GM23248 (cell line): ENCODE results near the gene C6orf62. TPM values are rescaled to one million over a fixed set of nuclear protein-coding genes. Genes with fewer than 3 reads are reported as not detected.
A peak's percentile ranks its signal among the peaks of the same experiment; 100 is the strongest.
"Not testable (repeated sequence)": the region's sequence is repeated elsewhere in the genome, so short reads cannot be mapped to it uniquely, and the experiment has no call there.

ENCODE experiments used
- DNase-seq: peaks from one replicate; pipeline ENCODE4 v3.0.0-alpha.2; 2015
- H2AFZ ChIP-seq: fragments of 200-600 bp; sonication (generic); 2 replicates; pipeline ENCODE4 v1.6.1; 2016; ENCODE audit warnings: antibody characterized with exemption
- H3F3A ChIP-seq: fragments of 200-600 bp; sonication (generic); 2 replicates; pipeline ENCODE4 v1.6.1; 2016; ENCODE audit warnings: mild to moderate bottlenecking, antibody characterized with exemption, mixed run types; ENCODE audit not compliant: insufficient read depth
- H3K27ac ChIP-seq: fragments of 200-600 bp; sonication (generic); 2 replicates; pipeline ENCODE4 v1.5.1; 2016; ENCODE audit warnings: mild to moderate bottlenecking
- H3K27me3 ChIP-seq: fragments of 200-600 bp; sonication (generic); replicated peaks from 2 replicates; pipeline ENCODE4 v1.6.1; 2016; ENCODE audit warnings: mild to moderate bottlenecking; ENCODE audit not compliant: insufficient read depth
- H3K36me3 ChIP-seq: fragments of 200-600 bp; sonication (generic); 2 replicates; pipeline ENCODE4 v1.6.1; 2016; ENCODE audit warnings: low read depth, mild to moderate bottlenecking
- H3K4me1 ChIP-seq: fragments of 200-600 bp; sonication (generic); 2 replicates; pipeline ENCODE4 v1.6.1; 2016; ENCODE audit warnings: mild to moderate bottlenecking; ENCODE audit not compliant: insufficient read depth
- H3K4me2 ChIP-seq: fragments of 200-600 bp; sonication (generic); one replicate; pipeline ENCODE4 v1.6.1; 2016; ENCODE audit warnings: mild to moderate bottlenecking; ENCODE audit not compliant: unreplicated experiment
- H3K4me3 ChIP-seq: fragments of 200-600 bp; sonication (generic); 2 replicates; pipeline ENCODE4 v1.5.1; 2016; ENCODE audit warnings: mild to moderate bottlenecking
- H3K79me2 ChIP-seq: fragments of 200-600 bp; sonication (generic); 2 replicates; pipeline ENCODE4 v1.6.1; 2016; ENCODE audit warnings: mild to moderate bottlenecking; ENCODE audit not compliant: insufficient read depth
- H3K9ac ChIP-seq: fragments of 200-600 bp; sonication (generic); 2 replicates; pipeline ENCODE4 v1.6.1; 2016; ENCODE audit warnings: mild to moderate bottlenecking
- H3K9me2 ChIP-seq: fragments of 200-600 bp; sonication (generic); 2 replicates; pipeline ENCODE4 v1.6.1; 2016; ENCODE audit warnings: mixed run types, mild to moderate bottlenecking, moderate library complexity; ENCODE audit not compliant: insufficient read depth
- H3K9me3 ChIP-seq: fragments of 200-600 bp; sonication (generic); one replicate; pipeline ENCODE4 v1.6.1; 2017; ENCODE audit warnings: low read depth
- H4K20me1 ChIP-seq: fragments of 200-600 bp; sonication (generic); 2 replicates; pipeline ENCODE4 v1.6.0; 2016; ENCODE audit not compliant: insufficient read depth
- EZH2 ChIP-seq: fragments of 200-600 bp; sonication (generic); IDR thresholded peaks from 2 replicates; pipeline ENCODE4 v1.6.1; 2018; ENCODE audit warnings: antibody characterized with exemption, mild to moderate bottlenecking; ENCODE audit not compliant: insufficient read depth, poor library complexity, severe bottlenecking
- EZH2phosphoT487 ChIP-seq: fragments of 200-600 bp; sonication (generic); IDR thresholded peaks from 2 replicates; pipeline ENCODE4 v1.6.1; 2018; ENCODE audit warnings: antibody characterized with exemption, moderate library complexity, mild to moderate bottlenecking, low read depth; ENCODE audit not compliant: insufficient read depth
- WGBS, 2 experiments: methylation state at CpG; one replicate each; pipeline ENCODE4 v1.1.6; 2015 to 2017; ENCODE audit warnings: low lambda C conversion rate in 2 of 2, low coverage in 1 of 2; ENCODE audit errors: missing lambda C conversion rate in 2 of 2; 5-methylcytosine and 5-hydroxymethylcytosine counted together
- in situ Hi-C: fragments of 300-500 bp; cut with MboI; formaldehyde crosslinking; loops from 2 replicates; pipeline ENCODE4 v1.15.0; 2020
- polyA plus RNA-seq: library from polyadenylated mRNA; unstranded; fragments of >200 nt; fragmentation: Nextera tagmentation; extraction: Ambion mirVana; gene quantifications from 2 replicates; pipeline ENCODE4 v1.2.1, GENCODE V29; 2016
- total RNA-seq: library from RNA; depleted of rRNA; stranded (reverse); fragments of >200 nt; shearing (Covaris generic); gene quantifications from 2 replicates; pipeline ENCODE4 v1.2.3, GENCODE V29; 2014

Gene C6orf62
- total and polyA plus RNA-seq, 2 experiments from 2014 or later = 107 to 307 TPM

DNA sequence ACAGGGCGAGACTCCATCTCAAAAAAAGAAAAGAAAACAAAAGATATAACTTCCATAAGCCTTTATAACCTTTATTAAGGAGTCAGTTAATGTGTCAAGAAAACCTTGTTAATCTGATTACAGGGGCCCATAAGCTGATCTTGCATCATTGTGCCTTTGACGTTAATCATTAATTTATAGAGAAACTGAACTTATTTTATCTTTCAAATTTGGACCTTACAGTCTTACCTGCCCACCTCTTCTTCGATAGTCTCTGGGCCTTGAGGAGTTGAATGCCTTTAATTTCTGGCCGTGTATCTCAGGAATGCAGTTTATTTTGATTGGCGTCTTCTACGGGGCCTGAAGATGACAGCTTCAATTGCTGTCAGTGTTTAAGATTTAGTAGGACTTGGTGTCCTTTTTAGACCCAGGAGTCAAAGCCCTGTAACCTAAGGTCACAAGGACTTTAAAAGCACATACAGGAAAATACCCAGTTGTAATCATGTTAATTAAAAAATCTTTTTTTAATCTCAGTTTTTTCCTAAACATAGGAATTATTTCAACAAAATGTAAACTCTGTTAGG lies 46.3 kb downstream of the C6orf62 start:
- no peak for DNase-seq
- 74 to 77% methylated on average over 6 of the region's 6 CpGs for WGBS, 2 experiments
- no peak overlapping the region for H2AFZ ChIP-seq

DNA sequence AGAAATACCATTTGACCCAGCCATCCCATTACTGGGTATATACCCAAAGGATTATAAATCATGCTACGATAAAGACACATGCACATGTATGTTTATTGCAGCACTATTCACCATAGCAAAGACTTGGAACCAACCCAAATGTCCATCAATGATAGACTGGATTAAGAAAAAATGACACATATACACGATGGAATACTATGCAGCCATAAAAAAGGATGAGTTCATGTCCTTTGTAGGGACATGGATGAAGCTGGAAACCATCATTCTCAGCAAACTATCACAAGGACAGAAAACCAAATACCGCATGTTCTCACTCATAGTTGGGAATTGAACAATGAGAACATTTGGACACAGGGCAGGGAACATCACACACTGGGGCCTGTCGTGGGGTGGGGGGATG lies 47.9 kb downstream of the C6orf62 start:
- H3K9ac ChIP-seq = not testable (repeated sequence)
- WGBS, 2 experiments = 83 to 89% methylated on average over 4 of the region's 4 CpGs

More for the DNA sequence above, 46.3 kb downstream of the C6orf62 start:
- peaks cover 10% of the 10 kb centered on the region for H3K79me2 ChIP-seq
- no peaks in the 10 kb centered on the region for H3K9me2 ChIP-seq
- H3K4me1 ChIP-seq = peaks cover 3% of the 10 kb centered on the region; the same call in 1 of the 2 replicates
- H3K27ac ChIP-seq = no peak overlapping the region
- no peaks in the 10 kb centered on the region for H4K20me1 ChIP-seq
- no peak overlapping the region for H3K4me3 ChIP-seq
- TF ChIP-seq EZH2phosphoT487 = no peak
- no peak for TF ChIP-seq EZH2
- H3K27me3 ChIP-seq = no peaks in the 10 kb centered on the region
- in situ Hi-C loops = no loop called here
- 0 out of 2 replicates have a peak, but pooled peaks cover under 1% of the 10 kb centered on the region for H3F3A ChIP-seq
- no peaks in the 10 kb centered on the region for H3K36me3 ChIP-seq
- no peak overlapping the region for H3K4me2 ChIP-seq
- no peaks in the 10 kb centered on the region for H3K9me3 ChIP-seq
- H3K9ac ChIP-seq = no peak overlapping the region

DNA sequence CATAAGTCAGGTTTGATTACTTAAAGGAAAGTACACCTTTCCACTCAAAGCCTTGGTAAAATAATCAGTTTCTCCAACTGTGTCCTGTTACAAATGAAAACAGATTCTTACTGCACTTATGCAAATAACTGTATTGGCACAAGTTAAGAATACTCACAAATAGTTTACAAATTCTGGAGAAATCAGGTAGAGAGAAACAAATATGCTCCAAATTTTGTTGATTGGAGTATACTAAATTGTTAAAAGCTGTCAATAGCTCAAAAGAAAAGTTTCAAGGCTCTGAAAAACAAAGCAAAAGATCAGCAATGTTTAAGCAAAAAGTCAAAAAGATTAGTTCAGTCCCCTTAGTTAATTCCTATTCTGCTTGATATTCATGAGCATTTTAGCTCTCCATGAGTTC lies 48.5 kb downstream of the C6orf62 start:
- Histone ChIP-seq H3K79me2 (peaks cover 24% of the 10 kb centered on the region), H3K4me1 (peaks cover 11% of the 10 kb centered on the region)
- in situ Hi-C loops, H3K4me3 ChIP-seq, H3K27me3 ChIP-seq, H3K9me2 ChIP-seq, H3K9me3 ChIP-seq, H3K9ac ChIP-seq, H3F3A ChIP-seq, H3K27ac ChIP-seq, H2AFZ ChIP-seq, H3K36me3 ChIP-seq, H3K4me2 ChIP-seq, DNase-seq, H4K20me1 ChIP-seq: not testable (repeated sequence)

More for the DNA sequence above, 47.9 kb downstream of the C6orf62 start:
- H4K20me1 ChIP-seq, DNase-seq, H3K27me3 ChIP-seq, H3K36me3 ChIP-seq, H3K9me2 ChIP-seq, H3K4me1 ChIP-seq, in situ Hi-C loops, H3K27ac ChIP-seq, H3K9me3 ChIP-seq, H3F3A ChIP-seq, H2AFZ ChIP-seq, H3K4me2 ChIP-seq, H3K4me3 ChIP-seq: not testable (repeated sequence)
- peaks cover 18% of the 10 kb centered on the region for H3K79me2 ChIP-seq

DNA sequence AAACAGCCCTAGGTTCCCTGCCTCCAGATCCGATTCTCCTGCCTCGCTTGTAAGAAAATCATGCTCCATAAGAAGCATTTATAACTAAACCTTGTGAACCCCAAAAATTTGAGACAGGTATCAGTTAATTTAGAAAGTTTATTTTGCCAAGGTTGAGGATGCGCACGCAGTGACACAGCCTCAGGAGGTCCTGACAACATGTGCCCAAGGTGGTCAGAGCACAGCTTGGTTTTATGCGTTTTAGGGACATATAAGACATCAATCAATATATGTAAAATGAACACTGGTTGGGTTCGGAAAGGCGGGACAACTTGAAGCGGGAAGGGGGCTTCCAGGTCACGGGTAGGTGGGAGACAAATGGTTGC lies 50.0 kb downstream of the C6orf62 start:
- no peak overlapping the region for H3K9ac ChIP-seq
- WGBS, 2 experiments = 95% methylated on average over 9 of the region's 9 CpGs
- in situ Hi-C loops = no loop called here

GRCh38 chr6:24668066-24668996 lies 50.6 kb downstream of the C6orf62 start:
- DNase-seq, H3F3A ChIP-seq, H3K9me2 ChIP-seq, H3K27me3 ChIP-seq, H4K20me1 ChIP-seq, in situ Hi-C loops, H3K9me3 ChIP-seq, H3K36me3 ChIP-seq: not testable (repeated sequence)
- peak overlapping the region; percentile 98 for H2AFZ ChIP-seq
- peak overlapping the region; percentile 95 for H3K9ac ChIP-seq
- H3K4me3 ChIP-seq = peak overlapping the region; percentile 95
- peaks cover 20% of the 10 kb centered on the region for H3K4me1 ChIP-seq
- 0 out of 2 replicates have a peak overlapping the region, but pooled peaks have one; percentile 95 for H3K27ac ChIP-seq
- H3K4me2 ChIP-seq = peak overlapping the region; percentile 95
- WGBS, 2 experiments = 87 to 89% methylated on average over 17 to 18 of the region's 18 CpGs
- peaks cover 46% of the 10 kb centered on the region for H3K79me2 ChIP-seq

More for the DNA sequence above, 50.0 kb downstream of the C6orf62 start:
- TF ChIP-seq EZH2 (no peak), EZH2phosphoT487 (no peak)
- Histone ChIP-seq H3K36me3 (no peaks in the 10 kb centered on the region; the same call in 1 of the 2 replicates), H3K4me2 (no peak overlapping the region), H3K4me3 (no peak overlapping the region), H3K27ac (no peak overlapping the region), H2AFZ (no peak overlapping the region), H3K27me3 (no peaks in the 10 kb centered on the region), H3K9me3 (no peaks in the 10 kb centered on the region), H3K4me1 (peaks cover 20% of the 10 kb centered on the region), H3K9me2 (no peaks in the 10 kb centered on the region), H3F3A (0 out of 2 replicates have a peak, but pooled peaks cover 7% of the 10 kb centered on the region), H3K79me2 (peaks cover 39% of the 10 kb centered on the region), H4K20me1 (no peaks in the 10 kb centered on the region)
- DNase-seq = no peak
